Measurements from ENCODE around the gene BAIAP3. TPM values are rescaled to one million over a fixed set of nuclear protein-coding genes. Genes with fewer than 3 reads are reported as not detected.
A peak's percentile ranks its signal among the peaks of the same experiment; 100 is the strongest.

The BAIAP3 gene
- total RNA-seq, 1 experiment from 2014 or later = not detected

DNA sequence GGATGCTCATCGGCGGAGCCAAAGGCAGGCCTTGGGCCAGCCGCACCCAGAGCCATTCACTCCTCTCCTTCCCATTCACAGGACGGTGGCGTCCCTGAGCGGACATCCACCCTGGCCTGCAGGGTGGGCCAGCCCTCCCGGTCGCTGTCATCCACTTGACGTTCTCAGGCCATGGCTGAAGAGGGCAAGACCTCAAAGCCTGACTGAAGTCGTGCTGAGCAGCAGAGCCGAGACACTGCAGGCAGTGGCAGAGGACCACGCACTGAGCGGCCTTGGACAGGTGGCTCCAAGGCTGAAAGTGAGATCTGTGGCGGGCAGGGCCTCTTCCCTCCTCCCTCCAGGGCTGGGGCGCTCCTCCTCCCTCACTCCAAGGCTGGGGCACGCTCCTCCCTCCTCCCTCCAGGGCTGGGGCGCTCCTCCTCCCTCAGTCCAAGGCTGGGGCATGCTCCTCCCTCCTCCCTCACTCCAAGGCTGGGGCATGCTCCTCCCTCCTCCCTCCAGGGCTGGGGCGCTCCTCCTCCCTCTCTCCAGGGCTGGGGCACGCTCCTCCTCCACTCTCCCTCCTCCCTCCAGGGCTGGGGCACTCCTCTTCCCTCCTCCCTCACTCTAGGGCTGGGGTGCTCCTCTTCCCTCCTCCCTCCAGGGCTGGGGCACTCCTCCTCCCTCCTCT lies 42.4 kb downstream of the BAIAP3 start:
- no peak overlapping the region for H3K9ac ChIP-seq (ENCODE audit: low read length)
- peaks cover 5% of the 10 kb centered on the region; the same call in 1 of the 2 replicates for H4K20me1 ChIP-seq (ENCODE audit: insufficient read depth, low read depth, low read length)
- H3K36me3 ChIP-seq (ENCODE audit: insufficient read depth, low read length) = no peaks in the 10 kb centered on the region

DNA sequence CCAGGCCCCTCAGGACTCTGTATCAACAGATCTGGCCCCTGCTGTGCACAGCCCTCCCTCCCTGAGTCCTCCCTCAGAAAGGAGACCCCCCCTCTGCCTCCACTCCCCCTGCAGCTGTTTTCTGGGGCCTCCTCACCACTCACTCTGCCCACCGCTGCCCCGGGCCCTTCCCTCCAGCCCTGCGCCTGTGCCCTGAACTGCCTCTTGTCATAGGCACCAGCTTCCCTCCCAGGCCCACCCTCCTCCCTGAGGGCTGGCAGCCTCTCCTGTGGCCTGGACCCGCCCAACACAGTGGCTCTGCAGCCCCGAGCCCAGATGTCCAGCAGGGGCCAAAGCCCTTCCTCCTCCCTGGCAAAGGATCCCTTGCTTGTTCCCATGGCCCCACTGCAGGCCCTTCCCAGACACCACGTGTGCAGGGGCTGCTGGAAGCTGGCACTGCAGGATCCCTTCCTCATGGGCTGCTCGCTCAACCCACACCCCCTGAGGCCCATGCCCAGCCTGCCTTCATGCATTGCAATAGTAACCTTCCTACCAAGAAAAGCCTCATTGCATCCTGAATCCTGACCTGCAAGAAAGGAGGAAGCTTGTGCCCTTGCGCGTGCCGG lies 44.1 kb downstream of the BAIAP3 start:
- Histone ChIP-seq H3K4me2 (ENCODE audit: low read depth, low read length, poor library complexity, severe bottlenecking) (peak overlapping the region; percentile 73), H3K9ac (ENCODE audit: low read length) (no peak overlapping the region), H3K27ac (ENCODE audit: low read length) (no peak overlapping the region), H2AFZ (ENCODE audit: low read length) (no peak overlapping the region), H3K27me3 (ENCODE audit: low read length) (no peaks in the 10 kb centered on the region), H3K4me1 (ENCODE audit: low read length) (peaks cover 14% of the 10 kb centered on the region), H3K36me3 (ENCODE audit: insufficient read depth, low read length) (no peaks in the 10 kb centered on the region), H3K4me3 (ENCODE audit: low read length) (no peak overlapping the region; the same call in 1 of the 2 replicates), H3K79me2 (ENCODE audit: low read length) (peaks cover 18% of the 10 kb centered on the region), H3K9me3 (ENCODE audit: low read length) (no peaks in the 10 kb centered on the region), H3K9me2 (replicated peaks; ENCODE audit: insufficient read depth, low read length) (no peaks in the 10 kb centered on the region), H4K20me1 (ENCODE audit: insufficient read depth, low read depth, low read length) (peaks cover 5% of the 10 kb centered on the region; the same call in 1 of the 2 replicates)
- DNase-seq = peak; percentile 35

More for the DNA sequence above, 42.4 kb downstream of the BAIAP3 start:
- no peak overlapping the region for H3K4me2 ChIP-seq (ENCODE audit: low read depth, low read length, poor library complexity, severe bottlenecking)
- no peaks in the 10 kb centered on the region for H3K27me3 ChIP-seq (ENCODE audit: low read length)
- no peaks in the 10 kb centered on the region for H3K9me3 ChIP-seq (ENCODE audit: low read length)
- H3K79me2 ChIP-seq (ENCODE audit: low read length) = peaks cover 18% of the 10 kb centered on the region
- H3K9me2 ChIP-seq (replicated peaks; ENCODE audit: insufficient read depth, low read length) = no peaks in the 10 kb centered on the region
- no peak overlapping the region for H3K4me3 ChIP-seq (ENCODE audit: low read length)
- H3K27ac ChIP-seq (ENCODE audit: low read length) = no peak overlapping the region
- peaks cover 14% of the 10 kb centered on the region for H3K4me1 ChIP-seq (ENCODE audit: low read length)
- no peak overlapping the region for H2AFZ ChIP-seq (ENCODE audit: low read length)
- peak; percentile 38 for DNase-seq

DNA sequence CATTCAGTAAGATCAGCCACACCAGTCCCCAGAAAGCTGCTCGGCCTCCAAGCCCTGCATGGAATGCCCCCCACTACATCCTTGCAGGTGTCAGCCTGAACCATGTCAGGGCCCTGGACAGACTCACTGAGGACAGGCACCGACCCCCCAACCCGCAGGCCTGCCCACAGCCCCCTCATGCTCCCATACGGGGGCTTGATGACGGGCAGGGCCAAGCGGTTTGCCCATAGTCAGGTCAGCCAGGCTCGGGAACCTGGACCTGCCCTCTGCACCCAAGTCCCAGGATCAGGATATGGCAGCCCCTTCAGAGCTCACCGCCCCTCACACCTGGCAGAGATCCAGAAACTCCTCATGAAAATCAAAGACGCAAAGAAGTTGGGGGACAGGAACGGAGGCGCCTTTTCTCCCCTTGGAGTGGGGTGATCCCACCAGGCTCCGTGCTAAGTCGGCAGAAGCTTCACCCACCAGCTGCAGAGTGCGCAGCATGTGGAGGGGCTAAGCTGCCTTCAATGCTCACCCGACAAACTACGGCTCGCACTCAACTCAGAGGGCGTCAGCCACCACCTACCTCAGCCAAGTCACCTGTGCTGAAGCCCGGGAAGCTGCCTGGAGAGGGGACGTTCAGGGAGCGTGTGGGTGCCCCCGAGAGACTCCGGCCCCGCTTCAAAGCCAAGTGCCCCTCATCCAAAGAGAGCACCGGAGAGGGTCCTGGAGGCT lies 44.8 kb downstream of the BAIAP3 start:
- Histone ChIP-seq H3K4me1 (ENCODE audit: low read length) (peaks cover 14% of the 10 kb centered on the region), H3K27me3 (ENCODE audit: low read length) (no peaks in the 10 kb centered on the region), H3K79me2 (ENCODE audit: low read length) (peaks cover 18% of the 10 kb centered on the region), H3K36me3 (ENCODE audit: insufficient read depth, low read length) (no peaks in the 10 kb centered on the region), H3K9me2 (replicated peaks; ENCODE audit: insufficient read depth, low read length) (no peaks in the 10 kb centered on the region), H2AFZ (ENCODE audit: low read length) (no peak overlapping the region), H3K9ac (ENCODE audit: low read length) (peak overlapping the region; percentile 81), H3K4me2 (ENCODE audit: low read depth, low read length, poor library complexity, severe bottlenecking) (peak overlapping the region; percentile 73), H3K9me3 (ENCODE audit: low read length) (no peaks in the 10 kb centered on the region), H3K4me3 (ENCODE audit: low read length) (peak overlapping the region; percentile 69), H3K27ac (ENCODE audit: low read length) (no peak overlapping the region; the same call in 1 of the 2 replicates), H4K20me1 (ENCODE audit: insufficient read depth, low read depth, low read length) (peaks cover 5% of the 10 kb centered on the region; the same call in 1 of the 2 replicates)
- DNase-seq = peak; percentile 39

DNA sequence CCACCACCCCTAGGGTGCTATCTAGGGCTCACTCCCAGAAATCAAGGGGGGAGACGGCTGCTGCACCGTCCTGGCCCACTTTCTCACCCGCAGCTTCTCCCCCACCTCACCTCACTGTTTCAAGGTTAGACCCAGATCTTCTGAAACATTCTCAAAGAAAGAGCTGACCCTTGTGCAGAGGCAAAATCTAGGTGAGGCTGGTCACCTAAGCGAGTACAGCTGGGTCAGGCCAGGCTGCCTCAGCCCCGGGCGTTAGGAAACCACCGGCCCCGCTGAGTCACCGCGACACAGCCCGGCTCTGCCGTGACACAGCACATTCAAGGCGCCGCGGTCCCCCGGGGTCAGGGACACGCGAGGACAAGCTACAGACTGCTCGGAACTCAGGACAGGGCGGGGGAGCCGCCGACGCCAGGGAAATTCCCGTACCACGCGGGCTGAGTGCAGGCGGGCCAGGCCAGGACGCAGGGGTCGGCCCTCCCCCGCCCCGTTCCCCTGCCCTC lies 45.4 kb downstream of the BAIAP3 start:
- DNase-seq = peak; percentile 72
- Histone ChIP-seq H3K9me3 (ENCODE audit: low read length) (no peaks in the 10 kb centered on the region), H3K27ac (ENCODE audit: low read length) (peak overlapping the region; percentile 40), H3K4me3 (ENCODE audit: low read length) (peak overlapping the region; percentile 69), H2AFZ (ENCODE audit: low read length) (peak overlapping the region; percentile 74; the same call in 1 of the 2 replicates), H3K79me2 (ENCODE audit: low read length) (peaks cover 18% of the 10 kb centered on the region), H3K9me2 (replicated peaks; ENCODE audit: insufficient read depth, low read length) (no peaks in the 10 kb centered on the region), H4K20me1 (ENCODE audit: insufficient read depth, low read depth, low read length) (peaks cover 5% of the 10 kb centered on the region; the same call in 1 of the 2 replicates), H3K9ac (ENCODE audit: low read length) (peak overlapping the region; percentile 81), H3K36me3 (ENCODE audit: insufficient read depth, low read length) (no peaks in the 10 kb centered on the region), H3K27me3 (ENCODE audit: low read length) (no peaks in the 10 kb centered on the region), H3K4me2 (ENCODE audit: low read depth, low read length, poor library complexity, severe bottlenecking) (peak overlapping the region; percentile 73), H3K4me1 (ENCODE audit: low read length) (peaks cover 14% of the 10 kb centered on the region)

DNA sequence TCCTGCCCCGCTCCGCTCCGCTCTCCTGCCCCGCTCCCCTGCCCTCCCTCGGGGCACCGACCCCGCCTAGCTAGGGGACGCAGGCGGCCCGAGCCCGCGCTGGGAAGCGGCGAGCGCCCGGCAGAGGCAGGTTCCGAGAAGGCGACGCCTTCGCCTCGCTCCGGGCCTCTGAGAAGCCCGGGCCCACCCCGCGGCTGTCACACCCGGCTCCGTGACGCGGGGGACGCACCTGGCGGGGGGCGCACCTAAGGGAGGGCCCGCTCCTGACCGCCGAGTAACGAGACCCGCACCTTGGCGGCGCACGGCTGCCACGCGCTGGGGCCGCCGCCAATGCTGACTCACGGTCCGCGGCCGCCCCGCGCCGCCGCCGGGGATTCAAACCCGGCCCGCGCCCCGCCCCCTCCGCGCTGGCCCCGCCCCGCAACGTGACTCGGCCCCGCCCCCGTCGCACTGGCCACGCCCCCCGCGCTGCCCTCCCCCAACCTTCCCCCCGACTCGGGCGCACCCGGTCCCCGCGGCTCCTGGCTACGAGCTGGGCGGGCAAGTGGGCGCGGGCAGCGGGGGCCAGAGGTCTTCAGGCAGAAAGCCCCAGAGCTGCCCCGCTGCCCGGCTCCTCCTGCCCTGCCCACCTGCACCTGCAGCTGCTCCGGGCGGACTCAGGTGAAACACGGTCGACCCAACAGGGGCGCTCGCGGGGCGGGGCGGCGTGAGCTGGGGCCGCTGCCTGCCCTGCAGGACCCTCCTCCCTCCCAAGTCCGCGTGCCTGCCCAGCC lies 46.0 kb downstream of the BAIAP3 start:
- peak overlapping the region; percentile 40 for H3K27ac ChIP-seq (ENCODE audit: low read length)
- H4K20me1 ChIP-seq (ENCODE audit: insufficient read depth, low read depth, low read length) = peaks cover 5% of the 10 kb centered on the region; the same call in 1 of the 2 replicates
- H3K4me2 ChIP-seq (ENCODE audit: low read depth, low read length, poor library complexity, severe bottlenecking) = peak overlapping the region; percentile 73
- H3K9ac ChIP-seq (ENCODE audit: low read length) = peak overlapping the region; percentile 81
- no peaks in the 10 kb centered on the region for H3K36me3 ChIP-seq (ENCODE audit: insufficient read depth, low read length)
- peaks cover 18% of the 10 kb centered on the region for H3K79me2 ChIP-seq (ENCODE audit: low read length)
- DNase-seq = peak; percentile 85
- no peaks in the 10 kb centered on the region for H3K9me3 ChIP-seq (ENCODE audit: low read length)
- peak overlapping the region; percentile 74; the same call in 1 of the 2 replicates for H2AFZ ChIP-seq (ENCODE audit: low read length)
- no peaks in the 10 kb centered on the region for H3K27me3 ChIP-seq (ENCODE audit: low read length)
- H3K4me1 ChIP-seq (ENCODE audit: low read length) = peaks cover 14% of the 10 kb centered on the region
- peak overlapping the region; percentile 69 for H3K4me3 ChIP-seq (ENCODE audit: low read length)
- H3K9me2 ChIP-seq (replicated peaks; ENCODE audit: insufficient read depth, low read length) = no peaks in the 10 kb centered on the region

DNA sequence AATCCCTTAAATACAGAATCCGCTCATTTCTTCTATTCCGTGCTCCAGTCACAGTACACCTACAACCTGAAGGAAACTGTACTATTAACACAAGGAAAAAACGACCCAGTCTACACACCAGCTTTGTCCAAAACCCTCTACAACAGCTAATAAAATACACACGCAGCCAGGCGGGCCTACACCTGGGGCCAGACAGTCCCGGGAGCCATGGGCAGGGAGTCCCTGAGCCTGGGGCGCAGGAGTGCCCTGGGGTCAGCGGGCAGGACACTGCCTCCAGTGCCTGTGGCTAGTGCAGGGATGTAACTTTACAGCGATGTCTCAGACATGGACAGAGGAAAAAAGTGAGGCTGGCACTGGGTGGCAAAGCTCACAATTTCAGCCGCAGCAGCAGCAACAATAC lies 46.8 kb downstream of the BAIAP3 start:
- Histone ChIP-seq H3K27ac (ENCODE audit: low read length) (no peak overlapping the region), H3K36me3 (ENCODE audit: insufficient read depth, low read length) (no peaks in the 10 kb centered on the region), H3K9me3 (ENCODE audit: low read length) (no peaks in the 10 kb centered on the region), H4K20me1 (ENCODE audit: insufficient read depth, low read depth, low read length) (peaks cover 5% of the 10 kb centered on the region; the same call in 1 of the 2 replicates), H3K9ac (ENCODE audit: low read length) (no peak overlapping the region), H3K4me1 (ENCODE audit: low read length) (peaks cover 14% of the 10 kb centered on the region), H3K79me2 (ENCODE audit: low read length) (peaks cover 18% of the 10 kb centered on the region), H3K4me2 (ENCODE audit: low read depth, low read length, poor library complexity, severe bottlenecking) (no peak overlapping the region), H3K9me2 (replicated peaks; ENCODE audit: insufficient read depth, low read length) (no peaks in the 10 kb centered on the region), H3K27me3 (ENCODE audit: low read length) (no peaks in the 10 kb centered on the region), H3K4me3 (ENCODE audit: low read length) (no peak overlapping the region), H2AFZ (ENCODE audit: low read length) (no peak overlapping the region)
- peak; percentile 36 for DNase-seq

DNA sequence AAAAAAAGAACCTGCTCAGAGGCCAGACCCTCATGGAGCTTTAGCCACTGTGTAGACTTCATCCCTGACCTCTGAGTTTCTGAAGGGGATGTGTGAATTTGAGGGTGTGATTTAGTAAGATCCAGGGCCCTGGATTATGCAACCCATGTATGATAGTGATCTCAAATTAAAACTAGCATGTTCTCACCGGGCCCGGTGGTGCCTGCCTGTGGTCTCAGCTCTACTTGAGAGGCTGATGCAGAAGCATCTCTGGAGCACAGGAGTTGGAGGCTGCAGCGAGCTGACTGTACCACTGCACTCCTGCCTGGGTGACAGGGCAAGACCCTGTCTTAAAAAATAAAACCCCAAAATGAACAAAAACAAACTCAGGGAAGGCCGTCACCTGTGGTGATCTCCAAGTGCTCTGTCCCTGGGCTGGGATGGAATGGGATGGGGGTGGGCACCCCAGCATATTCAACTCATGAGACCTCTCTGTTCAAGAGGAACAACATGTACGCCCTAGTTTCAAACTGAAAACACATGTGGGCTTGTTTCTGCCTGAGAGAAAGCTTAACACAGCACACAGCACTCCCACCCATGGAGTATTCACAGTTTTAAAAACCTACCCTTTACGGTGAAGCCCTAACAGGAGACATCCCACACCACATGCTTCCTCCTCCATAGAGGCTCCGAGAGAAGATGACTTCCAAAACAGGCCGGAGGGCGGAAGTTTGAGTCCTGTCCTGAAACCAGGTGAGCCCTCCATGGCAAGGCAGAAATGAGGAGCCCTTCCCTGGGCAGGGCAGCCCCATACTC lies 48.4 kb downstream of the BAIAP3 start:
- Histone ChIP-seq H3K27me3 (ENCODE audit: low read length) (no peaks in the 10 kb centered on the region), H3K36me3 (ENCODE audit: insufficient read depth, low read length) (no peaks in the 10 kb centered on the region), H3K79me2 (ENCODE audit: low read length) (peaks cover 18% of the 10 kb centered on the region), H3K9me3 (ENCODE audit: low read length) (no peaks in the 10 kb centered on the region), H3K4me1 (ENCODE audit: low read length) (peaks cover 14% of the 10 kb centered on the region), H2AFZ (ENCODE audit: low read length) (no peak overlapping the region), H3K9me2 (replicated peaks; ENCODE audit: insufficient read depth, low read length) (no peaks in the 10 kb centered on the region), H3K27ac (ENCODE audit: low read length) (no peak overlapping the region), H3K4me2 (ENCODE audit: low read depth, low read length, poor library complexity, severe bottlenecking) (no peak overlapping the region), H4K20me1 (ENCODE audit: insufficient read depth, low read depth, low read length) (peaks cover 5% of the 10 kb centered on the region; the same call in 1 of the 2 replicates), H3K9ac (ENCODE audit: low read length) (no peak overlapping the region), H3K4me3 (ENCODE audit: low read length) (no peak overlapping the region)
- DNase-seq = no peak
